NCI-H146 treated with DMSO at 0.1 percent for 48 hours (cell line): ENCODE results near the gene HAVCR2.
"Not testable (repeated sequence)": the region's sequence is repeated elsewhere in the genome, so short reads cannot be mapped to it uniquely, and the experiment has no call there.

Source experiments
- DNase-seq: peaks from one replicate; lab custom pipeline; 2025; ENCODE audit not compliant: unreplicated experiment; lab: John Stamatoyannopoulos, UW

The HAVCR2 gene

DNA sequence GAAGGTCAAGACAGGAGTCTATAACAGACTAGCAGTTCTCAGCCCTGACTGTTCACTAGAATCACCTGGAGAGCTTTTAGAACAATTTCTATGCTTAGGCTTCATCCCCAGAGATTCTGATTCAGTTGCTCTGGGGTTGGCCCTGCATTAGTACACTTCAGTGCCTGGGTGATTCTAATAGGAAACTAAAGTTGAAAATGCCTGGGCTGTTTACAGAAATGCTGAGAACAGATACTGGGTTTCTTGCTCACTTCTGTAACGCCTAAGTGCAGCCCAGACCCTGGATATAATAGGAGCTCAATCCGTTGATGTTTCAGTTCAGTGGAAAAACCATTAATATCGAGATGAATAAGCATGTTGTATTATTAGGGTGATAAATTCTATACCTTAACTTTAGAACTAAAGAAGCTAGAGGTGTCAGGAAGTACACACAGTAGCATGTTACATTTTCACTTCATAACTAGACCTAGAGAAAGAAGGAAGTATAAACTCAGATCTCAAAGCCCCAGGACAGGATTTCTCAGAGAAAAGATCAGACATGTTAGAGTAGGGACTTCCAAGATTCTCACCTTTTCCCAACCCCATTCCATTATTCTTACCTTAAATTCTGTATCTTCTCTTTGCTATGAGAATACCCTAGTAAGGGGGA is 20.4 kb downstream of the HAVCR2 start:
- no peak for DNase-seq

DNA sequence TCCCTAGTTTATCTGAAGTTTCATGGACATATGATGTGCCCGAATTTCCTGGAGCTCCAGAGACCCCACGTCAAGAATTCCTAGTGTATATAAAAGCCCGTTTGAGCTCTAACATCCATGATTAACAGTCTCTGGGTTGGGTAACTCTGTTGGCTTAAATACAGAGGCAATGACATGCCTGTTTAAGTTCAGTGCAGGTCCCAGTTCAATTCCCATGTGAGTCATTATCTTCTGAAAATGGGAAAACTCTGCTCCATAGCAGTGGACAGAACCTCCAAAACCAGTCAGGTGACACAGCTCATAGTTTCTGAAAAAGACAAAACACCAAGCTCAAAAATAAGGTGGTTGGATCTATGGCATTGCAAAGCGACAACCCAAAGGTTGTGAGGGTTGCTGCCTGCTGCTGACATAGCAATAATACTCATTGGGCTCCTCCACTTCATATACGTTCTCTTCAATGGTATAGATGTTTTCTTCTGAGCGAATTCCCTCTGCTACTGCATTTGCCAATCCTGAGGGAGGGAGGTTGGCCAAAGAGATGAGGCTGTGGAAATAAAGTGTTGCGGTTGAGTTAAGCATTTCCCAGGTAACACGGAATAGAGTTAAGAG is 22.0 kb downstream of the HAVCR2 start:
- DNase-seq: no peak

DNA sequence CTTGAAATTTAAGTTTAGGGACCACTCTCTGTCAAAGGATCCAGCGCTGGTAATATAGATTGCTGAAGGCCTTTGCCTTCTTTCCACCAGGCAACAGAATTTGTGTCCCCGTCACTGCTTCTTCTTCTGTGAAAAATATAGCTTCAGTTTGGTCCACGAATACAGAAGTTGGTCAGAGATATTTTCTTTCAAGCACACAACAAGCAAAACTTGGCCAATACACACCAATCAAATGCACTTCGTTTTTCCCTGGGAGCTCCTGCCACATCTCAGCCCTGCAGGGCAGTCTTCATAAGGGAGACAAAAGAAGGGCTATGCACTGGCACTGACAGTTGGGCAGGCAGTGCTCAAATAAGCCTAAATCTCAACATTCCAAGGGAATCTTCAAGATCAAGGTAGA is 22.9 kb downstream of the HAVCR2 start:
- DNase-seq: no peak

DNA sequence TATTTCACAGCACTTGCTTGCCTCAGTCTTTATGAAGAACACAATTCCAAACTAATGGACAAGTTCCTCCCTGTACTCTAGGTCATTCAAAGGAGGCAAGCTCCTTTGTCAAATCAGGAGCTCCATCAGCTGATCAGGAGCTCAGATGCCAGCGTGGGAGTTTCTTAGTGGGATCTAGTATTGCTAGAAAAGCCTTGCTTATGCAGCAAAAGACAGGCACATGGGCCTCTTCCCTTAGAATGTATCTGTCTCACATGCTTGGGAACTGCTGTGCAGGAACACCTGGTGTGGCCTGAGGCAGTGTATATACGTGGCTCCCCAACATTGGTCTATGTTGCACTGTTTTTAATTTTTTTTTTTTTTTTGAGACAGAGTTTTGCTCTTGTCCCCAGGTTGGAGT is 28.6 kb downstream of the HAVCR2 start:
- DNase-seq: no peak

DNA sequence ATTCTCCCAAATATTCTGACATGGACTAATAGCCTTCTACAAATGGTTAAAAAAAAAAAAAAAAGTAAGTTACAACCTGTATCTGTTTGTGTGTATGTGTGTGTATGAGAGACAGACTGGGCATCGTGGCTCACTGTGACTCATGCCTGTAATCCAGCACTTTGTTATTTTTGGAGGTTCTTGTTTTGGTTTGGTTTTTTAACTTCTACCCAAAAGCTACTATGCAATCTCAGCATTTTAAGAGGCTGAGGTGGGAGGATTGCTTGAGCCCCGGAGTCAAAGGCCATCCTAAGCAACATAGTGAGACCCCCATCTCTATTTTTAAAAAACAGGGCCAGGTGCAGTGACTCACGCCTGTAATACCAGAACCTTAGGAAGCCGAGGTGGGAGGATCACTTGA is 32.3 kb downstream of the HAVCR2 start:
- no peak for DNase-seq

DNA sequence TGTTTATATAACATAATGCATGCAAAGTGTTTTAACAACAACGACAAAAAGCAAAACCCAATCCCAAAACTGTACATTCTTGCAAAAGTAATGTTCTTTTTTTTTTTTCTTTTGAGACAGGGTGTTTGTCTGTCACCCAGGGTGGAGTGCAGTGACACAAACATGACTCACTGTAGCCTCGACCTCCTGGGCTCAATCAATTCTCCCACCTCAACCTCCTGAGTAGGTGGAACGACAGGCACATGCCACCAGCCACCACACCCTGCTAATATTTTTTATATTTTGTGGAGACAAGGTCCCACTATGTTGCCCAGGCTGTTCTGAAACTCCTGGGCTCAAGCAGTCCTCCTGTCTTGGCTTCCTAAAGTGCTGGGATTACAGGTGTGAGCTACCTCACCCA is 36.3 kb downstream of the HAVCR2 start:
- no peak for DNase-seq

DNA sequence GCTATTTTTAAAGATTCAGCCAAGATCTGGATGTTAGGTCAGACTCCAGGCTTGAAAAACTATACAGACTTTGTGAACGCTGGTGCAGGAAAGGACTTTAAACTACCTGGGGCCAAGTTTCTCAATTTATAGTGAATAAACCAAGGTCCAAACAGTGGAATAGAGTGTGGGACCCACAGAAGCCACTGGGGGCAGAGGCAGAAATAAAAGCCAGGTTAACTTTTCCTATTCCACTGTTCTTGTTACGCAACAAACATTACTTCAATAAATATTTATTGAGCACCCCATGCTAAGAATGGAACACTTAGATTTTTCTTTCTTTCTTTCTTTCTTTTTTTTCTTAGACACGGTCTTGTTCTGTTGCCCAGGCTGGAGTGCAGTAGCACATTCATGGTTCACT is 38.9 kb downstream of the HAVCR2 start:
- no peak for DNase-seq

DNA sequence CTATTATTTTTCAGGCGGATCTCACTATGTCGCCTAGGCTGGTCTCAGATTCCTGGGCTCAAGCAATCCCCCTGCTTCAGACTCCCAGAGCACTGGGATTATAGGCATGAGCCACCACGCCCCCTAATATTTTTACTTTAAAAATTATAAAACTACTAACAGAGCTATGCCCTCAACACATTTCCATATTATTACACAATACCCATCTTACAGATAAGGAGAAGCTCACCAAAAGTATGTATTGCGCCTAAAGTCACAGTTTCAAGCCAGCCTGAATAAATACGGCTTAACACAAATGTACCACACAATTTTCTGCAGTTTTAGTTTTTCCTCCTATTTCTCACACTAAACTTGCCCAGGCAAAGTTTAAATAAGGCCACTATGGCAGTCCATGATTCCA is 40.1 kb downstream of the HAVCR2 start:
- DNase-seq: no peak

DNA sequence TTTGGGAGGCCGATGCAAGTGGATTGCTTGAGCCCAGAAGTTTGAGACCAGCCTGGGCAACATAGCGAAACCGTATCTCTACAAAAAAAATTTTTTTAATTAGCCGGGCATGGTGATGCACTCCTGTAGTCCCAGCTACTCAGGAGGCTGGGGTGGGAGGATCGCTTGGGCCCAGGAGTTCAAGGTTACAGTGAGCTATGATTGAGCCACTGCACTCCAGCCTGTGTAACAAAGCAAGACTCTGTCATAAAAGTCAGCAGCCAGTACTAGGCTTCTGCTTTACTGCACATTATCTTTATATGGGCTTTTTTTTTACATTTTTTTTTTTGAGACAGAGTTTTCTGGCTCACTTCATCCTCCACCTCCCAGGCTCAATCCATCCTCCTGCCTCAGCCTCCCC is 40.5 kb downstream of the HAVCR2 start:
- no peak for DNase-seq

DNA sequence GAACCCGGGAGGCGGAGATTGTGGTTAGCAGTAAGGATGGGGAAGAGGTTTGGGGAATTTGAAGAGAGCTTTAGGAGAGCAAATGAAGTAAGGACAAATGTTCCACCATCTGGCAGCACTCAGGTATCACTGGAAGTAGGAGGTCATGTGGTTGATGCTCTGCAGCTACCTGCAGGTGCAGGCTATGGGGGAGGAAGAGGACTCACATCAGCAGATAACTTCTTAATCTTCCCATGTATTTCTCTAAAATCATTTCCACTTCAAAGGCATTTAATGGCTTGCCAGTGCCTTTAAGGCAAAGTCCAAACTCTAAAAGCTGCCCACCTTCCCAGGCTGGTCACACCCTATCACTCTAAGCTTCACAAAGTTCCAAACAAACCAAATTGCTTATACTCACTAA is 41.8 kb downstream of the HAVCR2 start:
- no peak for DNase-seq

DNA sequence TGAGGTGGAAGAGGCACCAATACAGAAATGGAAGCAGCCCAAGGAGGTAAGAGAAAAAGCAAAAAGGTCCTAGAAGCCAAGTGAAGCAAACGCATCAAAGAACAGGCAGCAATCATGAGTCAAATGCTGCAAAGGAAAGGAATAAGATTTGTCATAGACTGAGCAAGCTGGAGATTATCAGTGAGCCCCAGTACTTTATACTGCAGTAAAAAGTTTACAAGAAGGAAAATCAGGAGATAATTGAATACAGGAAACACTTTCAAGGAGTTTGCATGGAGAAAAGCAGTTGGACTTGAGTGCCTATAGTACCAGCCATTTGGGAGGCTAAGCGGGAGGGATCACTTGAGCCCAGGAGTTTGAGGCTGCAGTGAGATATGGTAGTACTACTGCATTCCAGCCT is 42.8 kb downstream of the HAVCR2 start:
- DNase-seq: no peak

DNA sequence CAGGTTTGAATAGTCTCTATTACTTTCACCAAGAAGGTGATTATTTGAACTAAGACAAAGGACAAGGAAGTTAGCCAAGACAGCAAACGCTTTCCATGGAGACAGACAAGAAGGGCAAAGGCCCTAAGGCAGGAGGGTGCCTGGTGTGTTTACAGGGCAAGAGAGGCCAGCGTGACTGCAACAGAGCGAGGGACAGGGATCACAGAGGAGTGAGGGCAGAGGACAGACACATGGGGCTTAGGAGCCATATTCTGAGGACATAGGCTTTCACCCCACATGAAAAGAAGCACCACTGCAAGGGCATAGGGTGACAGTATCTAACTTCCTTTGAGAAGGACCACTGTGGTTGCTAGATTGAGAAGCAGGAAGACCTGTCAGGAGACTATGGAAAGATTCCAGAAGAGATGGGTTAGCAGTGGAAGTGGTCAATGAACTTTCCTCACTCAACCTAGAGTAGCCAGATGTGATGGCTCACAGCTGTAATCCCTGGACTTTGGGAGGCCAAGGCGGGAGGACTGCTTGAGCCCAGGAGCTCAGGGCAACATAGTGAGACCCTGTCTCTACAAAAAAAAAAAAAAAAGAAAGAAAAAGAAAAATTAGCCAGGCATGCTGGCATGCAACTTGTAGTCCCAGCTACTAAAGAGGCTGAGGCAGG is 44.9 kb downstream of the HAVCR2 start:
- DNase-seq: no peak

DNA sequence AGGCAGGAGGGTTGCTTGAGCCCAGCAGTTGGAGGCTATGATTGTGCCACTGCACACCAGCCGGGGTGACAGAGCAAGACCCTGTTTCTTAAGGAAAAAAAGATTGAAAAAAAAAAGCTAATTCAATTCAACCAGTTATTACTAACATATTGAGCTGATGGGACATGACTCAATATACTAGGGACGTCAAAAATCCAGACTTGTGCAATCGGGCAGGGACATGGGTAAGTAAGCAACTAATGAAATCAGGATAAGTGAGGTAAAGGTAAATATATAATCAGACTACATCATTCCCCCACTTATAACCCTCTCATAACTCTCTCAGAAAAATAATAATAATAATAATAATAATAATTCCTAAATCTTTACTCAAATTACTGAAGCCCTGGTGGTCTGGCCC is 49.0 kb downstream of the HAVCR2 start:
- no peak for DNase-seq

DNA sequence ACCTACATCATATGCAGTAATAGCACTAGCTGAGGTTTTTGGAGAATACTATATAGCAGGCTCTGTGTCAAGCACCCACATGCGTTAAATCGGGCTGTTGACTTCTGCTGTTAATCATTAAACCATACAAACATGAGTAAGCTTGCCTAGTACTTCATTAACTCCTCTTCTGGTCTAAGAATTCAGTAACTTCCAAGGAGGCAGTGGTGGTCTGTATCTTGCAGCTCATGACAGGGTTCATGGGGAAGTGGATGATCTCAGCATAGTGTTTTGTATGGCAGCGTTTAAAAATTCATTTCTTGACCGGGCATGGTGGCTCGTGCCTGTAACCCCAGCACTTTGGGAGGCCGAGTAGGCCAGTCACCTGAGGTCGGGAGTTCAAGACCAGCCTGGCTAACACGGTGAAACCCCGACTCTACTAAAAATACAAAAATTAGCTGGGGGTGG is 49.7 kb downstream of the HAVCR2 start, which contains the start of gene HAVCR1:
HAVCR1 (minus strand) TSS at position 24 of the 447 bp plus-strand sequence. CDS start 1,173 bp downstream, outside the sequence.
- no peak for DNase-seq

DNA sequence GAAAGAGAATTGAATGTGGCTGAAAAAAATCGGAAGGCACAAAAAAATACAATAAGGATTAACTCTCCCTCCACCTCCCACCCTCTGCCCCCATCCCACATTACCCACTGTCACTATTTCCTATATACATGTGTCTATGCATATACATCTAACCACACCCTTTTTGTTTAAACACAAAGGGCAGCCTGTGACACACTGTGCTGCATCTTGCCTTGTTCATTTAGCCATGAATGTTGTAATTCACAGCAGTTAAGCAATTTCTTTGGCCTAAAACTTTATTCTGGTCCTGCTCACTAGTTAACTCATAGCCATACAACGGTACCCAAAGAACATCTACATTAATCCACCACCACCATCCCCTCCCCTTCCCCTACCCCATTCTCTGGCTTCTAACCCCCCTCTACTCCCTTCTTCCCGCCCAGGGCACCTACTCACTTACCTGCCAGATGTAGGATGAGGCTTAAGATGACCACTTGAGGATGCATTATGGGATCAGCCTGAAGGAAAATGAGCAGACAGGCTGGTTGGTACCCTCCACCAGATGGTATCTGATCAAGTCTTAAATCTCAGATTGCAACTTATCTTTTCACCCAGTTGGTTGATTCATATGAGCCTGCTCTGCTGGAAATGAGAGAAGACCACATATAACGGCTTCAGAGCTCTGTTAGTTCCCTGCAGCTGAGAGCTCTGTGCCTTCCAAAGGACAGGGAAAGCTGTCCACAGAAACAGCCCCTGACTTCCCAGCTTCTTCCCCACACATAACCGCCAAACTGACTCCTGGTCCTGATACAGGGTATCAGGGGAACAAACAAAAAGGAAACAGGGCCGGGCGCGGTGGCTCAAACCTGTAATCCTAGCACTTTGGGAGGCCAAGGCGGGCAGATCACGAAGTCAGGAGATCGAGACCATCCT is 51.1 kb downstream of the HAVCR2 start:
- DNase-seq: no peak

DNA sequence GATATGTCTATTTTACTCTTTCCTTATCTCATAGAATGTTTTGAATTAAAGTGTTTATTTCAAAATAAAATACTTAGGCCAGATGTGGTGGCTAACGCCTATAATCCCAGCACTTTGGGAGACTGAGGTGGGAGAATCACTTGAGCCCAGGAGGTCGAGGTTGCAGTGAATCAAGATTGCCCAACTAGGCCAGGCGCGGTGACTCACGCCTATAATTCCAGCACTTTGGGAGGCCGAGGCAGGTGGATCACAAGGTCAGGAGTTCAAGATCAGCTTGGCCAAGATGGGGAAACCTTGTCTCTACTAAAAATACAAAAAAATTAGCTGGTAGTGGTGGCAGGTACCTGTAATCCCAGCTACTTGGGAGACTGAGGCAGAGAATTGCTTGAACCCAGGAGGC is 52.0 kb downstream of the HAVCR2 start:
- DNase-seq: not testable (repeated sequence)

DNA sequence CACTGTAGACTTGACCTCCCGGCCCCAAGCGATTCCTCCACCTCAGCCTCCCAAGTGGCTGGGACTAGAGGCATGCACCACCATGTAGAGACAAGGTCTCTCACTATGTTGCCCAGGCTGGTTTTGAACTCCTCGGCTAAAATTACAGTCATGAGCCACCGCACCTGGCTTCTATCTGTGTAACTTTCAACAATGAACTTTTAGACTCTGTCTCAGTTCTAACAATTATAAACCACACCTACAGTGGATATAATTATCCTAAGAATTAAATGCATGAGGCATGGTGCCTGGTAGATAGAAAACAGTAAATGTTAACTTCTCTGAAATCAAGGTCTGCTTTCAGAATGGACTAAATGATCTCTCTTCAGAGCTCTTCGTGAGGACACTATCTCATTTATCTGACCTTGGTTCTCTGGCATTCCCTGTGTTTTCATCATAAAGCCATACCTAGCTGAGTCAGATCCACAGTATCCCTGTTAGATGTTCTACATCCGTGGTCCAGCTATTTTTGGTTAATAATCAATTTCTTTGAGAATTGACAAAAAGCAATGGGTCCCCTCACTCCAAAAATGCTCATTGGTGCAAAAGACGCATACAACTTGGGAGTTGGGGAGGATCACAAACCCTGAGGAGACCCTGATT is 57.1 kb downstream of the HAVCR2 start:
- DNase-seq: no peak

DNA sequence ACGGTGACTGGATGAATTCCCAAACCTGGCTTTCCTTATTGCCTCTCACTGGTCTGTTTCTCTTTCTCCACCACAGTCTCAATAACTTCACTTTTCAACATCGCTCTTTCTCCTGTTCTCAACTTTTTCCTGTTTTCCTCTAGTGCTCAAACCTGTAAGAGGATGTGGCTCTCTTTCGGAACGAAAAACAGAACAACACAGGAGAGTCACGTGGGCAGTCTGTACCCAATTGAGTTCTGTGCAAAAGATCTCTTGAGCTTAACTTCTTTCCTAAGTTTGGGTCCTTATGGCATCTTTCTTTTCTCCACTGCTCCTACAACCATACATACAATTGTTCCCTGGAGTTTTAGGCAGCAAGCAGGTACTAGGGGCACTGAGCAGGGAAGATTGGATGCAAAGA is 58.8 kb downstream of the HAVCR2 start:
- DNase-seq: no peak

DNA sequence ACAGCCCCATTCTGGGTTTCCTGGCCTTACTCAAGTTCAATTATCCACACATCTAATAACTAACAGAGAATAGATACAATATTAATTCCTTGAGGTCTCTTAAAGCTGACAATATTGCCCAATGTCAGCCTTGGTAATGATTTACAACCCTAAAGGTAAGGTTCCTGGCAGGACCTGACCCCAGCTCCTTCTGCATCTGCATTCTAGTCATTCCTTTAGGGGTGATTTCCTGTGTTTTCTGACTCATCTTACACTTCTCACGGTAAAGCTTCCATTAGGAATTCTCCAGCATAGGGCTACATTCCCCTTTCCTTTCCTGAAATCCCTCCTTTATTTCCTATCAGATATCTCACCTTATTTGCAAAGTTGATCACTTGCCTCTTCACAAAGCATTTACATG is 59.2 kb downstream of the HAVCR2 start:
- DNase-seq: no peak

DNA sequence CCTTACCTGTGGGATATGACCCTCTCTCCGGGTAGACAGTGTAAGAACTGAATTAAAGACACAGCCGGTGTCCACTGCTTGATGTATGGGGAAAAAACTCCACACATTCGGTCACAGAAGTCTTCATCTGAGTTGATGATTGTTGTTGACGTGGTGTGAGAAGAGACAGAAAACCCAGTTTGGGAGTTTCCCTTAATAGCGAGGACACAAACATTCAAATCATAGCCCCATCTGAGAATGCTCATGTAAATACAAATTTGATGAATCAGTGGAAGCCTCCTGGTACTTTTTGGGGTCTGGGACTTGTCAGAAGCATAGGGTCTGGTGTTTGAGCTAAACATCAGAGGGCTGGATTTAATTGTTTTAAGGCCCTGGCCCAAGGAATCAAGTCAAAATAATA is 60.9 kb downstream of the HAVCR2 start:
- no peak for DNase-seq

DNA sequence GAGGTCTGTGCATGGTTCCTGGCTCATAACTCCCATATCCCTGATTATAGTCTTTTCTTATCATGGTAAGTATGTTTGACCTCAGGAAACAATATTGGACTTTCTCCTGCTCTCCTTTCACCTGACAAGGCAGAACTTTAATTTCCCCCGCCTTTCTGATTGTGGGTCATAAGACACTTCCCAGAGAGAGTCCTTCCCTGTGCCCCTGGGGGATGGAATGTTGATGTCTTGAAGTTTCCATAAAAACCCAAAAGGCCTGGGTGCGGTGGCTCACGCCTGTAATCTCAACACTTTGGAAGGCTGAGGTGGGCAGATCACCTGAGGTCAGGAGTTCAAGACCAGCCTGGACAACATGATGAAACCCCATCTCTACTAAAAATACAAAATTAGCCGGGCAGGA is 61.8 kb downstream of the HAVCR2 start:
- DNase-seq: not testable (repeated sequence)
